Loucy (cell line): ENCODE data around the gene ADCY10.
"Not testable (repeated sequence)": the region's sequence is repeated elsewhere in the genome, so short reads cannot be mapped to it uniquely, and the experiment has no call there.

ENCODE experiments used
- H2AFZ ChIP-seq: fragments of 200-600 bp; sonication (generic); 2 replicates; pipeline ENCODE4 v1.6.0; 2016; ENCODE audit warnings: antibody characterized with exemption, mild to moderate bottlenecking, low read length, moderate library complexity
- H3F3A ChIP-seq: fragments of 200-600 bp; 2 replicates; pipeline ENCODE4 v1.6.0; 2016; ENCODE audit warnings: antibody characterized with exemption, low read depth, mild to moderate bottlenecking
- H3K27me3 ChIP-seq: fragments of 200-600 bp; sonication (generic); 2 replicates; pipeline ENCODE4 v1.6.1; 2014; ENCODE audit warnings: low read length, mild to moderate bottlenecking; ENCODE audit not compliant: insufficient read depth, poor library complexity, severe bottlenecking
- H3K36me3 ChIP-seq: fragments of 200-600 bp; sonication (generic); 2 replicates; pipeline ENCODE4 v1.6.1; 2016; ENCODE audit warnings: low read length; ENCODE audit not compliant: insufficient read depth
- H3K4me1 ChIP-seq: fragments of 200-600 bp; sonication (generic); 2 replicates; pipeline ENCODE4 v1.5.1; 2014; ENCODE audit warnings: low read length, mild to moderate bottlenecking; ENCODE audit not compliant: insufficient read depth, poor library complexity, severe bottlenecking
- H3K4me2 ChIP-seq: fragments of 200-600 bp; sonication (generic); 2 replicates; pipeline ENCODE4 v1.6.0; 2014; ENCODE audit warnings: antibody characterized with exemption, low read length, low read depth, mild to moderate bottlenecking; ENCODE audit not compliant: poor library complexity, severe bottlenecking
- H3K4me3 ChIP-seq: fragments of 200-600 bp; sonication (generic); 2 replicates; pipeline ENCODE4 v1.5.1; 2014; ENCODE audit warnings: low read length, mild to moderate bottlenecking, mixed read lengths; ENCODE audit not compliant: poor library complexity, severe bottlenecking
- H3K79me2 ChIP-seq: fragments of 200-600 bp; sonication (generic); 2 replicates; pipeline ENCODE4 v1.6.1; 2014; ENCODE audit warnings: low read length; ENCODE audit not compliant: insufficient read depth
- H3K9ac ChIP-seq: fragments of 200-600 bp; sonication (generic); 2 replicates; pipeline ENCODE4 v1.6.0; 2014; ENCODE audit warnings: mild to moderate bottlenecking, low read depth, low read length, moderate library complexity; ENCODE audit not compliant: poor library complexity, severe bottlenecking
- H3K9me2 ChIP-seq: fragments of 200-600 bp; sonication (generic); replicated peaks from 2 replicates; pipeline ENCODE4 v1.6.1; 2016; ENCODE audit warnings: low read depth, low read length, mixed read lengths
- H3K9me3 ChIP-seq: fragments of 200-600 bp; sonication (generic); 2 replicates; pipeline ENCODE4 v1.6.1; 2014; ENCODE audit warnings: mild to moderate bottlenecking, antibody characterized with exemption, low read length, low read depth; ENCODE audit not compliant: insufficient read depth
- H4K20me1 ChIP-seq: fragments of 200-600 bp; sonication (generic); 2 replicates; pipeline ENCODE4 v1.6.0; 2014; ENCODE audit warnings: antibody characterized with exemption, low read length, mild to moderate bottlenecking; ENCODE audit not compliant: insufficient read depth, poor library complexity, severe bottlenecking
- CTCF ChIP-seq: fragments of 200-600 bp; sonication (generic); conservative IDR thresholded peaks from 2 replicates; pipeline ENCODE4 v1.5.1; 2014; ENCODE audit warnings: mild to moderate bottlenecking, antibody characterized with exemption, low read length
- EZH2phosphoT487 ChIP-seq: fragments of 200-600 bp; IDR thresholded peaks from 2 replicates; pipeline ENCODE4 v1.6.1; 2018; ENCODE audit warnings: antibody characterized with exemption, mild to moderate bottlenecking, moderate library complexity, borderline replicate concordance

The ADCY10 gene

GRCh38 chr1:167808104-167808503, 105.8 kb downstream of the ADCY10 start:
- Histone ChIP-seq H3K4me3 (no peak overlapping the region), H2AFZ (peak overlapping the region; percentile 1; the same call in 1 of the 2 replicates)

GRCh38 chr1:167806676-167807075, 107.3 kb downstream of the ADCY10 start:
- H3K9me2 ChIP-seq, H3K9ac ChIP-seq, H3K9me3 ChIP-seq, H3K27me3 ChIP-seq, H4K20me1 ChIP-seq, H3K4me2 ChIP-seq, H3K4me3 ChIP-seq, H2AFZ ChIP-seq, H3K79me2 ChIP-seq, H3K36me3 ChIP-seq: not testable (repeated sequence)
- H3F3A ChIP-seq: peaks cover 12% of the 10 kb centered on the region
- H3K4me1 ChIP-seq: peaks cover 37% of the 10 kb centered on the region

More at GRCh38 chr1:167808104-167808503, 105.8 kb downstream of the ADCY10 start:
- Histone ChIP-seq H3K4me2 (no peak overlapping the region), H3F3A (peaks cover 12% of the 10 kb centered on the region), H3K9ac (no peak overlapping the region), H3K36me3 (no peaks in the 10 kb centered on the region), H3K79me2 (no peaks in the 10 kb centered on the region), H4K20me1 (no peaks in the 10 kb centered on the region), H3K9me2 (no peaks in the 10 kb centered on the region), H3K27me3 (no peaks in the 10 kb centered on the region), H3K9me3 (peaks cover 8% of the 10 kb centered on the region; the same call in 1 of the 2 replicates), H3K4me1 (peaks cover 37% of the 10 kb centered on the region)
- no peak for TF ChIP-seq EZH2phosphoT487
- TF ChIP-seq CTCF: no peak

GRCh38 chr1:167806235-167806634, 107.7 kb downstream of the ADCY10 start:
- peaks cover 37% of the 10 kb centered on the region for H3K4me1 ChIP-seq
- H3F3A ChIP-seq: peaks cover 12% of the 10 kb centered on the region
- H3K9me2 ChIP-seq, H2AFZ ChIP-seq, H3K9me3 ChIP-seq, H4K20me1 ChIP-seq, H3K4me2 ChIP-seq, H3K4me3 ChIP-seq, H3K79me2 ChIP-seq, H3K9ac ChIP-seq, H3K27me3 ChIP-seq, H3K36me3 ChIP-seq: not testable (repeated sequence)

- peak overlapping the region; percentile 77 for H3K9ac ChIP-seq
- H4K20me1 ChIP-seq: no peaks in the 10 kb centered on the region
- no peak overlapping the region for H2AFZ ChIP-seq
- peaks cover 37% of the 10 kb centered on the region for H3K4me1 ChIP-seq
- H3K9me2 ChIP-seq: no peaks in the 10 kb centered on the region
- peaks cover 12% of the 10 kb centered on the region for H3F3A ChIP-seq
- no peaks in the 10 kb centered on the region for H3K27me3 ChIP-seq
- H3K9me3 ChIP-seq: no peaks in the 10 kb centered on the region
- TF ChIP-seq EZH2phosphoT487: no peak
- no peak for TF ChIP-seq CTCF
- peak overlapping the region; percentile 56 for H3K4me3 ChIP-seq
- H3K36me3 ChIP-seq: no peaks in the 10 kb centered on the region
- peak overlapping the region; percentile 84 for H3K4me2 ChIP-seq
- H3K79me2 ChIP-seq: no peaks in the 10 kb centered on the region
Observed at GRCh38 chr1:167805041-167805556, 108.8 kb downstream of the ADCY10 start.
